K562 (cell line): ENCODE measurements around the gene PPP1R13L. TPM values are rescaled to one million over a fixed set of nuclear protein-coding genes. Genes with fewer than 3 reads are reported as not detected.

Experiments used
- ATAC-seq: fragments of 200-7000 bp; cut with Tn5 transposase; 3 replicates; pipeline ENCODE4 v1.9.1; 2020; ENCODE audit warnings: moderate library complexity
- BruUV-seq: library from RNA; stranded (reverse); fragments of 400-500 nt; replicated peaks from 2 replicates; lab custom pipeline; 2021; lab: Mats Ljungman, UMichigan
- CTCF ChIA-PET: fragments of 300-600 bp; formaldehyde crosslinking; extraction: SDS; loops from one replicate; lab custom pipeline; 2021; ENCODE audit warnings: low intra/inter-chr PET ratio; lab: Yijun Ruan, JAX
- POLR2A ChIA-PET: fragments of 300-600, 350-650 bp; sonication (Branson Sonifier 250); formaldehyde crosslinking; extraction: SDS; loops from one replicate; lab custom pipeline; 2021; ENCODE audit warnings: antibody characterized with exemption, inconsistent platforms; lab: Yijun Ruan, JAX
- DNase-seq, 4 experiments: peaks; one replicate each; pipeline versions ENCODE4 v3.0.0 to v3.0.0-alpha.2; 2011 to 2018; ENCODE audit warnings: low spot score in 3 of 4, mixed read lengths in 3 of 4; ENCODE audit errors: extremely low read depth in 1 of 4
- FAIRE-seq: peaks from 2 replicates; lab custom pipeline; 2011; peaks lifted over from hg19 to GRCh38; lab: Jason Lieb, UNC
- H2AFZ ChIP-seq: 2 replicates; pipeline ENCODE4 v1.6.0; 2011; ENCODE audit warnings: low read depth, low read length, control low read depth, inconsistent platforms
- H3K27ac ChIP-seq: fragments of 200-600 bp; 3 replicates; pipeline ENCODE4 v1.8.0; 2011; ENCODE audit warnings: low read depth, mild to moderate bottlenecking, control low read depth, inconsistent platforms, low read length, moderate library complexity, mixed read lengths; ENCODE audit errors: extremely low read depth
- H3K27me3 ChIP-seq, 2 experiments: fragments of 300-600 bp in 1 of 2; 2 replicates in 1 of 2; 3 replicates in 1 of 2; pipeline versions ENCODE4 v1.6.0 to v1.8.0; 2011; ENCODE audit warnings: inconsistent platforms in 2 of 2, low read length in 2 of 2, mild to moderate bottlenecking in 1 of 2, mixed read lengths in 1 of 2, moderate library complexity in 1 of 2; ENCODE audit not compliant: control insufficient read depth in 2 of 2, insufficient read depth in 2 of 2
- H3K36me3 ChIP-seq: fragments of 300-600 bp; 3 replicates; pipeline ENCODE4 v1.8.0; 2011; ENCODE audit warnings: mild to moderate bottlenecking, low read length, inconsistent platforms; ENCODE audit not compliant: control insufficient read depth, insufficient read depth
- H3K4me1 ChIP-seq, 2 experiments: fragments of 200-600 bp in 1 of 2; replicated peaks in 1 of 2; 2 replicates in 1 of 2; 3 replicates in 1 of 2; pipeline versions ENCODE4 v1.5.1 to v1.8.0; 2011; ENCODE audit warnings: inconsistent platforms in 2 of 2, low read length in 2 of 2, mild to moderate bottlenecking in 1 of 2, mixed read lengths in 1 of 2, moderate library complexity in 1 of 2; ENCODE audit not compliant: control insufficient read depth in 2 of 2, insufficient read depth in 2 of 2
- H3K4me2 ChIP-seq: 2 replicates; pipeline ENCODE4 v1.6.1; 2011; ENCODE audit warnings: low read length, control low read depth, inconsistent platforms, mixed read lengths; ENCODE audit not compliant: insufficient read depth
- H3K4me3 ChIP-seq: fragments of 200-600 bp; sonication (generic), shearing (Covaris generic); 2 replicates; pipeline ENCODE4 v1.5.1; 2016; ENCODE audit warnings: control low read depth, inconsistent platforms
- H3K79me2 ChIP-seq: fragments of 200-600 bp; 3 replicates; pipeline ENCODE4 v1.8.0; 2011; ENCODE audit warnings: low read length, inconsistent platforms; ENCODE audit not compliant: control insufficient read depth, insufficient read depth
- H3K9ac ChIP-seq, 2 experiments: 2 replicates each; pipeline versions ENCODE4 v1.6.0 to v1.6.1; 2011; ENCODE audit warnings: low read depth in 2 of 2, low read length in 2 of 2, control low read depth in 1 of 2, inconsistent platforms in 1 of 2, mild to moderate bottlenecking in 1 of 2, mixed read lengths in 1 of 2; ENCODE audit not compliant: insufficient read depth in 1 of 2
- H3K9me1 ChIP-seq: one replicate; pipeline ENCODE4 v1.6.0; 2011; ENCODE audit warnings: inconsistent platforms, mild to moderate bottlenecking, low read length, moderate library complexity; ENCODE audit not compliant: control insufficient read depth, insufficient read depth
- H3K9me3 ChIP-seq: replicated peaks from 2 replicates; pipeline ENCODE4 v1.5.1; 2011; ENCODE audit warnings: low read depth, low read length, inconsistent platforms; ENCODE audit not compliant: control insufficient read depth, insufficient read depth
- H4K20me1 ChIP-seq: replicated peaks from 2 replicates; pipeline ENCODE4 v1.6.1; 2011; ENCODE audit warnings: low read length, inconsistent platforms, mixed read lengths; ENCODE audit not compliant: control insufficient read depth, insufficient read depth
- CHD1 ChIP-seq: fragments of 200-600 bp; sonication (generic); IDR thresholded peaks from one replicate; pipeline ENCODE4 v1.6.1; 2012; ENCODE audit warnings: mild to moderate bottlenecking, moderate library complexity, low read length, inconsistent platforms
- CTCFL ChIP-seq: IDR thresholded peaks from 2 replicates; pipeline ENCODE4 v1.6.1; 2011; ENCODE audit warnings: borderline replicate concordance, low read depth, mild to moderate bottlenecking, moderate library complexity, low read length; ENCODE audit not compliant: insufficient read depth, poor library complexity, severe bottlenecking
- DACH1 ChIP-seq: fragments of 450-650 bp; IDR thresholded peaks from 2 replicates; pipeline ENCODE4 v1.6.1; 2018; ENCODE audit not compliant: partially characterized antibody
- E2F3 ChIP-seq: fragments of 250-450 bp; sonication (Bioruptor Pico); IDR thresholded peaks from 2 replicates; pipeline ENCODE4 v1.4.0; 2020; ENCODE audit warnings: mild to moderate bottlenecking
- FIP1L1 ChIP-seq: fragments of 200-400 bp; formaldehyde crosslinking; IDR thresholded peaks from 2 replicates; pipeline ENCODE4 v1.6.1; 2018; ENCODE audit warnings: mild to moderate bottlenecking, low read depth, low read length; ENCODE audit not compliant: poor library complexity, severe bottlenecking
- MNT ChIP-seq, 2 experiments: fragments of 450-650 bp; conservative IDR thresholded peaks; 2 replicates each; pipeline ENCODE4 v1.6.1; 2017; ENCODE audit warnings: mild to moderate bottlenecking in 2 of 2, moderate library complexity in 2 of 2
- PCBP2 ChIP-seq: fragments of 200-400 bp; formaldehyde crosslinking; IDR thresholded peaks from 2 replicates; pipeline ENCODE4 v1.6.1; 2018; ENCODE audit warnings: low read length, low read depth, mild to moderate bottlenecking, moderate library complexity; ENCODE audit not compliant: poor library complexity, severe bottlenecking
- POU5F1 ChIP-seq: fragments of 150-350 bp; IDR thresholded peaks from 2 replicates; pipeline ENCODE4 v1.6.1; 2014; ENCODE audit warnings: borderline replicate concordance, low read length, low read depth, mild to moderate bottlenecking; ENCODE audit not compliant: partially characterized antibody
- RCOR1 ChIP-seq, 2 experiments: IDR thresholded peaks; 2 replicates each; pipeline ENCODE4 v1.6.1; 2012; ENCODE audit warnings: low read depth in 2 of 2, low read length in 2 of 2, borderline replicate concordance in 1 of 2, improper control_type of control experiment in 1 of 2
- SMAD3 ChIP-seq: fragments of 450-650 bp; formaldehyde crosslinking; conservative IDR thresholded peaks from 2 replicates; pipeline ENCODE4 v1.4.0; 2020; ENCODE audit warnings: mild to moderate bottlenecking
- ZC3H11A ChIP-seq: IDR thresholded peaks from 2 replicates; pipeline ENCODE4 v1.6.1; 2012; ENCODE audit warnings: low read depth, low read length, improper control_type of control experiment
- ZNF639 ChIP-seq, 2 experiments: fragments of 200-800 bp in 1 of 2; sonication (Bioruptor generic) in 1 of 2; sonication (generic) in 1 of 2; formaldehyde crosslinking in 1 of 2; IDR thresholded peaks in 1 of 2; conservative IDR thresholded peaks in 1 of 2; 2 replicates each; pipeline versions ENCODE4 v1.5.0 to v1.6.1; 2016 to 2020; ENCODE audit warnings: missing compliant biosample characterization in 1 of 2, missing genetic modification characterization in 1 of 2, missing genetic modification reagents in 1 of 2
- WGBS: fragments of 100-300 bp; shearing (Covaris generic); methylation state at CpG from one replicate; pipeline ENCODE4 v1.1.6; 2016; ENCODE audit warnings: low coverage, mixed read lengths; ENCODE audit not compliant: insufficient coverage; ENCODE audit errors: missing lambda C conversion rate; 5-methylcytosine and 5-hydroxymethylcytosine counted together
- in situ Hi-C: fragments of 300-500 bp; cut with MboI; formaldehyde crosslinking; loops from 4 replicates; pipeline ENCODE4 v1.15.0; 2018; ENCODE audit warnings: inconsistent platforms, mixed read lengths
- intact Hi-C: fragments of 100-400 bp; cut with micrococcal nuclease; formaldehyde crosslinking; loops from 2 replicates; pipeline ENCODE4 v1.14.2; 2022
- polyA plus RNA-seq, 8 experiments: library from polyadenylated mRNA; depleted of rRNA in 4 of 8; stranded (reverse) in 5 of 8; unstranded in 3 of 8; fragments of >200 nt; fragmentation: Nextera tagmentation in 2 of 8; fragmentation: Illumina TruSeq in 1 of 8; extraction: Ambion mirVana in 2 of 8; extraction: Trizol in 1 of 8; gene quantifications; 2 replicates each; pipeline versions ENCODE4 v1.2.1 to v1.2.3, GENCODE V29; 2011 to 2014; ENCODE audit warnings: inconsistent platforms in 1 of 8, missing spikeins in 1 of 8
- total RNA-seq, 7 experiments: library from RNA; depleted of rRNA in 6 of 7; stranded (reverse); fragments of >200 nt in 6 of 7; fragmentation: Illumina TruSeq in 2 of 7; extraction: Trizol in 2 of 7; gene quantifications; 2 replicates each; pipeline versions ENCODE4 v1.2.1 to v1.2.3, GENCODE V29; 2011 to 2021; ENCODE audit warnings: low replicate concordance in 1 of 7

PPP1R13L gene
- total and polyA plus RNA-seq, 9 of the 15 experiments (the other 6 are each of a cell fraction or from before 2014, with no cell fraction given), result 0.32 to 6.7 (median 2.0) TPM

GRCh38 chr19:45368127-45368526, 36.7 kb downstream of the PPP1R13L start (continued):
- TF ChIP-seq RCOR1 (IDR thresholded peaks at IDR 0.05; ENCODE audit: borderline replicate concordance in 1 of 2, low read depth in 2 of 2, low read length in 2 of 2) (peak in 1 of 2 experiments; percentile 87; a peak in 3 of 4 replicates), ZC3H11A (no peak)
- TF ChIP-seq, all 486 proteins: peak for 10

GRCh38 chr19:45364696-45365095, 40.2 kb downstream of the PPP1R13L start:
- BruUV-seq, result no TSS peak
- in situ Hi-C loops, result no loop called here
- intact Hi-C loops, result no loop called here

More at GRCh38 chr19:45364696-45365095, 40.2 kb downstream of the PPP1R13L start:
- Histone ChIP-seq H3K4me3 (no peak overlapping the region), H2AFZ (no peak overlapping the region), H3K4me2 (no peak overlapping the region), H3K79me2 (peaks cover 12% of the 10 kb centered on the region), H3K36me3 (peaks cover 60% of the 10 kb centered on the region), H3K9ac (0 out of 4 replicates have a peak overlapping the region, but pooled peaks of 1 of the 2 experiments have one; percentile 4), H3K9me3 (no peaks in the 10 kb centered on the region), H4K20me1 (0 out of 2 replicates have a peak, but pooled peaks cover 3% of the 10 kb centered on the region), H3K27ac (no peak overlapping the region), H3K9me1 (no peaks in the 10 kb centered on the region), H3K4me1 (peaks cover 4 to 31% of the 10 kb centered on the region in 2 experiments; a peak in 3 of 5 replicates), H3K27me3 (no peaks in the 10 kb centered on the region)
- FAIRE-seq (no peak), ATAC-seq (no peak), DNase-seq (no peak)
- CTCF ChIA-PET, result no interaction called here
- TF ChIP-seq ZNF639 (CRISPR knock-in tag; conservative IDR thresholded peaks at IDR 0.05 in 1 of 2, IDR thresholded peaks at IDR 0.05 in 1 of 2), result no peak
- TF ChIP-seq DACH1, result no peak
- no peak for TF ChIP-seq E2F3 (CRISPR knock-in tag)
- TF ChIP-seq PCBP2, result no peak
- no peak for TF ChIP-seq FIP1L1
- no peak for TF ChIP-seq SMAD3 (CRISPR knock-in tag)
- no peak for TF ChIP-seq POU5F1
- no peak for TF ChIP-seq MNT (conservative IDR thresholded peaks at IDR 0.05)
- TF ChIP-seq CTCFL, result no peak
- no peak for TF ChIP-seq CHD1
- WGBS, result 96% methylated on average over 11 of the region's 12 CpGs
- POLR2A ChIA-PET, result no interaction called here
